SU-DHL-6 (cell line): ENCODE results near the gene MYL6.
"Not testable (repeated sequence)": the region's sequence is repeated elsewhere in the genome, so short reads cannot be mapped to it uniquely, and the experiment has no call there.

Source experiments
- H2AFZ ChIP-seq: fragments of 200-600 bp; sonication (generic); 2 replicates; pipeline ENCODE4 v1.6.1; 2014; ENCODE audit warnings: low read depth, mild to moderate bottlenecking, moderate library complexity, mixed read lengths, antibody characterized with exemption, low read length; ENCODE audit not compliant: severe bottlenecking
- H3F3A ChIP-seq: fragments of 200-600 bp; shearing (Covaris generic); 2 replicates; pipeline ENCODE4 v1.6.0; 2016; ENCODE audit warnings: antibody characterized with exemption, mild to moderate bottlenecking; ENCODE audit not compliant: insufficient read depth
- H3K27ac ChIP-seq: fragments of 200-600 bp; sonication (generic); 2 replicates; pipeline ENCODE4 v1.5.1; 2016; ENCODE audit warnings: low read depth, mild to moderate bottlenecking, low read length, moderate library complexity, mixed read lengths
- H3K27me3 ChIP-seq: fragments of 200-600 bp; sonication (generic), shearing (Covaris generic); 2 replicates; pipeline ENCODE4 v1.6.0; 2014; ENCODE audit warnings: mild to moderate bottlenecking, low read length
- H3K36me3 ChIP-seq: fragments of 200-600 bp; sonication (generic); 2 replicates; pipeline ENCODE4 v1.6.1; 2014; ENCODE audit warnings: mild to moderate bottlenecking, low read length, mixed read lengths
- H3K4me2 ChIP-seq: fragments of 300-600, 200-600 bp; shearing (Covaris generic), sonication (generic); 2 replicates; pipeline ENCODE4 v1.6.0; 2014; ENCODE audit warnings: low read length, low read depth, mild to moderate bottlenecking; ENCODE audit not compliant: poor library complexity, severe bottlenecking
- H3K4me3 ChIP-seq: fragments of 200-600 bp; sonication (generic); 2 replicates; pipeline ENCODE4 v1.5.1; 2014; ENCODE audit warnings: antibody characterized with exemption, low read length, mild to moderate bottlenecking, mixed read lengths; ENCODE audit not compliant: insufficient read depth, poor library complexity, severe bottlenecking
- H3K79me2 ChIP-seq: fragments of 200-600 bp; sonication (generic); 2 replicates; pipeline ENCODE4 v1.6.1; 2014; ENCODE audit warnings: mild to moderate bottlenecking, low read length, moderate library complexity; ENCODE audit not compliant: insufficient read depth
- H3K9ac ChIP-seq: fragments of 200-600 bp; sonication (generic); 2 replicates; pipeline ENCODE4 v1.7.0; 2014; ENCODE audit warnings: mild to moderate bottlenecking, low read length
- H3K9me2 ChIP-seq: fragments of 200-600 bp; sonication (generic); replicated peaks from 2 replicates; pipeline ENCODE4 v1.6.1; 2014; ENCODE audit warnings: low read length; ENCODE audit not compliant: insufficient read depth
- H3K9me3 ChIP-seq: fragments of 200-600 bp; sonication (generic); 2 replicates; pipeline ENCODE4 v1.6.1; 2014; ENCODE audit warnings: low read length, mixed read lengths; ENCODE audit not compliant: insufficient read depth
- H4K20me1 ChIP-seq: fragments of 200-600 bp; sonication (generic); 2 replicates; pipeline ENCODE4 v1.6.1; 2014; ENCODE audit warnings: low read depth, mild to moderate bottlenecking, antibody characterized with exemption, low read length, moderate library complexity, mixed read lengths
- CTCF ChIP-seq: fragments of 200-600 bp; sonication (generic); IDR thresholded peaks from one replicate; pipeline ENCODE4 v1.5.1; 2017; ENCODE audit warnings: antibody characterized with exemption, mild to moderate bottlenecking, low read length, moderate library complexity; ENCODE audit not compliant: insufficient read depth, poor library complexity, severe bottlenecking
- EZH2phosphoT487 ChIP-seq: fragments of 200-600 bp; sonication (generic), shearing (Covaris generic); conservative IDR thresholded peaks from 2 replicates; pipeline ENCODE4 v1.6.1; 2018; ENCODE audit warnings: mild to moderate bottlenecking, antibody characterized with exemption, low read length, moderate library complexity, mixed read lengths

The MYL6 gene

GRCh38 chr12:56154818-56155217, 3.3 kb upstream of the MYL6 start:
- Histone ChIP-seq H2AFZ (no peak overlapping the region), H3K4me2 (no peak overlapping the region), H4K20me1 (no peaks in the 10 kb centered on the region), H3K36me3 (no peaks in the 10 kb centered on the region), H3K4me3 (no peak overlapping the region), H3K9me2 (no peaks in the 10 kb centered on the region), H3K27me3 (no peaks in the 10 kb centered on the region), H3F3A (peaks cover 26% of the 10 kb centered on the region), H3K9me3 (no peaks in the 10 kb centered on the region), H3K9ac (0 out of 2 replicates have a peak overlapping the region, but pooled peaks have one; percentile 77), H3K79me2 (peaks cover 23% of the 10 kb centered on the region), H3K27ac (no peak overlapping the region)
- no peak for TF ChIP-seq EZH2phosphoT487
- no peak for TF ChIP-seq CTCF

GRCh38 chr12:56155256-56155845, 2.8 kb upstream of the MYL6 start:
- TF ChIP-seq EZH2phosphoT487 (no peak), CTCF (no peak)
- H3K9ac ChIP-seq, result no peak overlapping the region
- H3K4me2 ChIP-seq, result no peak overlapping the region
- no peak overlapping the region for H3K27ac ChIP-seq
- H2AFZ ChIP-seq, result no peak overlapping the region
- H3K79me2 ChIP-seq, result peaks cover 28% of the 10 kb centered on the region
- H4K20me1 ChIP-seq, result no peaks in the 10 kb centered on the region
- H3K27me3 ChIP-seq, result no peaks in the 10 kb centered on the region
- no peak overlapping the region for H3K4me3 ChIP-seq
- H3F3A ChIP-seq, result peaks cover 30% of the 10 kb centered on the region
- no peaks in the 10 kb centered on the region for H3K36me3 ChIP-seq
- no peaks in the 10 kb centered on the region for H3K9me3 ChIP-seq
- no peaks in the 10 kb centered on the region for H3K9me2 ChIP-seq

- peak overlapping the region; percentile 78 for H3K4me2 ChIP-seq
- peaks cover 29% of the 10 kb centered on the region for H3F3A ChIP-seq
- H3K9ac ChIP-seq, result peak overlapping the region; percentile 89
- peak overlapping the region; percentile 75 for H3K4me3 ChIP-seq
- not testable (repeated sequence) for H3K36me3 ChIP-seq, H3K27me3 ChIP-seq, H3K9me3 ChIP-seq, H3K9me2 ChIP-seq, H4K20me1 ChIP-seq
- H3K79me2 ChIP-seq, result peaks cover 28% of the 10 kb centered on the region
- H3K27ac ChIP-seq, result peak overlapping the region; percentile 82; the same call in 1 of the 2 replicates
- peak overlapping the region; percentile 61 for H2AFZ ChIP-seq
These were observed 1.5 kb upstream of the MYL6 start for GRCh38 chr12:56156464-56157200.
